IMR-90 (cell line): ENCODE results near the gene WBP1L. TPM values are rescaled to one million over a fixed set of nuclear protein-coding genes. Genes with fewer than 3 reads are reported as not detected.
A peak's percentile ranks its signal among the peaks of the same experiment; 100 is the strongest.

Source experiments
- ATAC-seq: fragments of 200-7000 bp; cut with Tn5 transposase; 2 replicates; pipeline ENCODE4 v1.9.1; 2020; ENCODE audit warnings: low read depth, mild to moderate bottlenecking, moderate library complexity
- BruUV-seq: library from RNA; stranded (reverse); fragments of 400-500 nt; replicated peaks from 2 replicates; lab custom pipeline; 2021; lab: Mats Ljungman, UMichigan
- CTCF ChIA-PET: fragments of 300-600 bp; formaldehyde crosslinking; extraction: SDS; loops from one replicate; lab custom pipeline; 2021; ENCODE audit warnings: antibody characterized with exemption; lab: Yijun Ruan, JAX
- POLR2A ChIA-PET: fragments of 300-600 bp; sonication (Branson Sonifier 250); formaldehyde crosslinking; loops from one replicate; lab custom pipeline; 2022; ENCODE audit warnings: antibody characterized with exemption; ENCODE audit not compliant: unreplicated experiment; lab: Charles Lee
- DNase-seq: peaks from one replicate; pipeline ENCODE4 v3.0.0; 2013
- H2AFZ ChIP-seq: replicated peaks from 2 replicates; pipeline ENCODE3; 2013; ENCODE audit warnings: low read length, mild to moderate bottlenecking; ENCODE audit not compliant: poor library complexity
- H2AK5ac ChIP-seq: 2 replicates; pipeline ENCODE4 v1.6.1; 2013; ENCODE audit warnings: low read depth, low read length, inconsistent platforms
- H2AK9ac ChIP-seq: replicated peaks from 2 replicates; pipeline ENCODE3; 2013; ENCODE audit warnings: mild to moderate bottlenecking, low read depth, low read length, moderate library complexity; ENCODE audit not compliant: poor library complexity
- H2BK120ac ChIP-seq: 2 replicates; pipeline ENCODE4 v1.6.1; 2013; ENCODE audit warnings: low read depth, low read length, inconsistent platforms
- H2BK15ac ChIP-seq: 3 replicates; pipeline ENCODE4 v1.6.1; 2013; ENCODE audit warnings: low read depth, low read length, inconsistent platforms
- H2BK20ac ChIP-seq: 2 replicates; pipeline ENCODE4 v1.6.1; 2013; ENCODE audit warnings: low read depth, mild to moderate bottlenecking, inconsistent platforms, low read length, moderate library complexity
- H2BK5ac ChIP-seq: 2 replicates; pipeline ENCODE4 v1.6.1; 2013; ENCODE audit warnings: mild to moderate bottlenecking, low read depth, low read length, inconsistent platforms; ENCODE audit not compliant: poor library complexity, severe bottlenecking
- H3K14ac ChIP-seq: replicated peaks from 2 replicates; pipeline ENCODE4 v1.6.1; 2013; ENCODE audit warnings: low read depth, low read length, inconsistent platforms
- H3K18ac ChIP-seq: 2 replicates; pipeline ENCODE4 v1.6.1; 2013; ENCODE audit warnings: low read depth, low read length, control low read depth
- H3K23ac ChIP-seq: 2 replicates; pipeline ENCODE4 v1.6.1; 2013; ENCODE audit warnings: low read depth, low read length, inconsistent platforms
- H3K27ac ChIP-seq: 2 replicates; pipeline ENCODE4 v1.5.1; 2013; ENCODE audit warnings: mild to moderate bottlenecking, control low read depth, low read length; ENCODE audit not compliant: insufficient read depth
- H3K27me3 ChIP-seq: 2 replicates; pipeline ENCODE4 v1.6.1; 2013; ENCODE audit warnings: low read length; ENCODE audit not compliant: control insufficient read depth, insufficient read depth
- H3K36me3 ChIP-seq: 2 replicates; pipeline ENCODE4 v1.6.1; 2013; ENCODE audit warnings: low read length, mixed read lengths; ENCODE audit not compliant: control insufficient read depth, insufficient read depth
- H3K4ac ChIP-seq: 2 replicates; pipeline ENCODE4 v1.6.1; 2013; ENCODE audit warnings: low read depth, low read length, inconsistent platforms
- H3K4me1 ChIP-seq: 2 replicates; pipeline ENCODE4 v1.6.1; 2013; ENCODE audit warnings: low read length, mixed read lengths; ENCODE audit not compliant: control insufficient read depth, insufficient read depth
- H3K4me2 ChIP-seq: 2 replicates; pipeline ENCODE4 v1.6.1; 2013; ENCODE audit warnings: low read depth, mild to moderate bottlenecking, control low read depth, low read length, moderate library complexity
- H3K4me3 ChIP-seq: 2 replicates; pipeline ENCODE4 v1.5.1; 2013; ENCODE audit warnings: low read depth, mild to moderate bottlenecking, control low read depth, low read length, moderate library complexity; ENCODE audit not compliant: insufficient read depth
- H3K56ac ChIP-seq: 2 replicates; pipeline ENCODE4 v1.6.1; 2013; ENCODE audit warnings: low read length, inconsistent platforms; ENCODE audit not compliant: insufficient read depth; ENCODE audit errors: extremely low read depth
- H3K79me1 ChIP-seq, 2 experiments: 2 replicates each; pipeline ENCODE4 v1.6.1; 2013; ENCODE audit warnings: low read length in 2 of 2, inconsistent platforms in 1 of 2, low read depth in 1 of 2
- H3K9ac ChIP-seq: 2 replicates; pipeline ENCODE4 v1.6.1; 2013; ENCODE audit warnings: low read depth, low read length, control low read depth
- H3K9me1 ChIP-seq: 2 replicates; pipeline ENCODE4 v1.6.1; 2013; ENCODE audit warnings: low read length, inconsistent platforms; ENCODE audit not compliant: insufficient read depth
- H3K9me3 ChIP-seq: 2 replicates; pipeline ENCODE4 v1.6.1; 2013; ENCODE audit warnings: low read length; ENCODE audit not compliant: control insufficient read depth, insufficient read depth
- H4K20me1 ChIP-seq: 2 replicates; pipeline ENCODE4 v1.6.1; 2013; ENCODE audit warnings: low read length, inconsistent platforms; ENCODE audit not compliant: insufficient read depth
- H4K5ac ChIP-seq: 2 replicates; pipeline ENCODE4 v1.6.1; 2013; ENCODE audit warnings: mild to moderate bottlenecking, low read depth, low read length, control low read depth
- H4K8ac ChIP-seq, 2 experiments: 2 replicates each; pipeline ENCODE4 v1.6.1; 2013; ENCODE audit warnings: low read depth in 2 of 2, low read length in 2 of 2, control low read depth in 1 of 2, inconsistent platforms in 1 of 2
- H4K91ac ChIP-seq: 2 replicates; pipeline ENCODE4 v1.6.1; 2013; ENCODE audit warnings: low read depth, low read length, inconsistent platforms; ENCODE audit not compliant: insufficient read depth
- CHD1 ChIP-seq: IDR thresholded peaks from 2 replicates; pipeline ENCODE4 v1.6.1; 2012; ENCODE audit warnings: low read depth, low read length, improper control_type of control experiment
- FOS ChIP-seq: fragments of 150-350 bp; IDR thresholded peaks from 2 replicates; pipeline ENCODE4 v1.6.1; 2016; ENCODE audit warnings: low read depth, low read length
- MAZ ChIP-seq: IDR thresholded peaks from 2 replicates; pipeline ENCODE4 v1.6.1; 2012; ENCODE audit warnings: low read depth, mild to moderate bottlenecking, low read length, improper control_type of control experiment, moderate library complexity, borderline replicate concordance
- WGBS, 2 experiments: methylation state at CpG; one replicate each; pipeline versions ENCODE4 v1.1.5 to v1.1.7; 2013; ENCODE audit warnings: missing lambda C conversion rate in 2 of 2; ENCODE audit not compliant: insufficient read length in 1 of 2; ENCODE audit errors: extremely low coverage in 2 of 2; 5-methylcytosine and 5-hydroxymethylcytosine counted together
- dilution Hi-C: fragments of 300-500 bp; cut with HindIII; formaldehyde crosslinking; loops from one replicate; pipeline ENCODE4 v1.14.3; 2018; ENCODE audit warnings: low sequenced_read_pairs; ENCODE audit not compliant: unreplicated experiment
- in situ Hi-C: fragments of 300-500 bp; cut with MboI; formaldehyde crosslinking; loops from 3 replicates; pipeline ENCODE4 v1.14.3; 2019; ENCODE audit warnings: low sequenced_read_pairs, inconsistent platforms, mixed read lengths
- intact Hi-C: fragments of 100-400 bp; cut with micrococcal nuclease; formaldehyde crosslinking; loops from 2 replicates; pipeline ENCODE4 v1.10.0; 2022
- polyA plus RNA-seq, 3 experiments: library from polyadenylated mRNA; depleted of rRNA; stranded (reverse); fragments of >200 nt; gene quantifications; 2 replicates each; pipeline ENCODE4 v1.2.3, GENCODE V29; 2012; ENCODE audit warnings: low replicate concordance in 1 of 3
- total RNA-seq: library from RNA; depleted of rRNA; stranded (reverse); fragments of >200 nt; gene quantifications from 2 replicates; pipeline ENCODE4 v1.2.3, GENCODE V29; 2012

Gene WBP1L
- total and polyA plus RNA-seq, 2 of the 4 experiments (the other 2 are of a cell fraction) = 20.7 to 31.0 TPM

DNA sequence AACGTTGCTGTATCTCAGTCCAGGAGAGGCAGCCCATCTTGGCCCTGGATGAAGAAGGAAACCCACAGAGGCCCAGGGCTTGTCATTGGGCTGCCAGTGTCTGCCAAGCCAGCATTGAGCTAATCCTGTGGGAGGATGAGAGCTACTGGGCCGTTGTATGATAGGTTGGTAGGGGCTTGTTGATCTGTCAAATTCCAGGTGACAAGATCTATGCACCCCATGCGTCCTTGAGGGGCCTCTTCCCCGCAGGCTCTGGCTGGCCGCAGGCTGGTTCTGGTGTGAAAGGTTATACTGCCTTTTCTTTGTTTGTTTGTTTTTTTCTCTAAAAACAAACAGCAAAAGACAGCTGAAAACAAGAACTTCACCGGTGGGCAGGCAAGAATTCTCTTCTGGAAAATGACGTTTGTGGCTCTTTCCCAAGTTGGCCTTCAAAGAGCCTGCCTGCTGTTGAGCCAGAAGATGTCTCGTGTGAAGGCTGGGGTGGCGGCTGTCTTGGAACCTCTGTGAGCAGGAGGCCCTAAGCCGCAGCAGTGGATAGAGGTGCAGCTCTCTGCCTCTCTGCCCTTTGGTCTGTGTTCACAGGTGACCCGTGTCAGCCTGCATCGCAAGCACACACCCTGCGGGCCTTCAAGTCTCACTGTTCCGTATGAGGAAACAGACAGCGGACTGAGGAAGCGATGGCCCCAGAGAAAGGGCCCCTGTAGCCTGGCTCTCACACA is 70.1 kb downstream of the WBP1L start (continued):
- no peak for TF ChIP-seq CHD1

DNA sequence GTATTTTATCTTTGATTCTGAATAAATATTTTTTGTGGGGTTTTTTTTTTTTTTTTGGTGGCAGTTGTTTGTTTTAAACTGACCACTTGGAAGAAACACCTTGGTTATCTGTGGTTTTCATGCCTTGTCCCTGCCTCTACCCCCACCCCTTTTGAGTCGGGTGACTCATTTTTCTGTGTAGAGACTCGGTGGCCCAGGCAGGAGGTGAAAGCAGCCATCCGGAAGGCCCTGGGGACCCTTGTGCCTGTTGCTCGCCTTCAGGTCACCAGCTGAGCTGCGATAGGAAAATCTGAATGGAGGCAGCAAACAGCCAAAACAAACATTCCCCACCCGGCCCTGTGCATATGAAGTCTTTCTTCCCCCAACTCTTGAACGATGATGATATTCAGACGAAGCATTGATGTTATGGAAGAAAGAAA is 70.7 kb downstream of the WBP1L start:
- Histone ChIP-seq H3K18ac (0 out of 2 replicates have a peak overlapping the region, but pooled peaks have one; percentile 3), H3K4me1 (peaks cover 27% of the 10 kb centered on the region), H3K4ac (peak overlapping the region; percentile 50; the same call in 1 of the 2 replicates), H3K9ac (no peak overlapping the region), H3K9me1 (peaks cover 29% of the 10 kb centered on the region), H2AFZ (peak overlapping the region; percentile 48), H3K27me3 (no peaks in the 10 kb centered on the region), H4K20me1 (no peaks in the 10 kb centered on the region; the same call in 1 of the 2 replicates), H3K56ac (no peak overlapping the region), H3K14ac (no peak overlapping the region; the same call in 1 of the 2 replicates), H3K4me2 (peak overlapping the region; percentile 5; the same call in 1 of the 2 replicates), H4K5ac (no peak overlapping the region), H3K4me3 (no peak overlapping the region), H2AK9ac (no peak overlapping the region), H3K9me3 (no peaks in the 10 kb centered on the region), H2AK5ac (no peak overlapping the region; the same call in 1 of the 2 replicates), H4K91ac (no peak overlapping the region; the same call in 1 of the 2 replicates), H3K27ac (no peak overlapping the region), H2BK20ac (no peak overlapping the region), H3K79me1 (peaks cover 2 to 33% of the 10 kb centered on the region in 2 experiments), H2BK15ac (peak overlapping the region; percentile 69; the same call in 1 of the 3 replicates), H3K36me3 (peaks cover 43% of the 10 kb centered on the region), H2BK120ac (peak overlapping the region; percentile 46; the same call in 1 of the 2 replicates), H4K8ac (peak overlapping the region in 1 of 2 experiments; percentile 48; a peak in 2 of 4 replicates), H2BK5ac (peak overlapping the region; percentile 8), H3K23ac (peak overlapping the region; percentile 78; the same call in 1 of the 2 replicates)
- DNase-seq (peak; percentile 40), ATAC-seq (no peak)
- CTCF ChIA-PET = no interaction called here
- TF ChIP-seq MAZ = 0 out of 2 replicates have a peak, but pooled peaks have one; percentile 34
- TF ChIP-seq FOS = no peak
- in situ Hi-C loops = no loop called here
- intact Hi-C loops = loop anchor here (2.0 kb wide), 1 partner anchor 62 kb away; no protein-coding TSS in a partner anchor
- dilution Hi-C loops = no loop called here
- no CpG with 5 or more reads among the region's 8 CpGs for WGBS, 2 experiments
- BruUV-seq = no TSS peak
- POLR2A ChIA-PET = no interaction called here
